Stimulated activated naive CD8-positive, alpha-beta T cell treated with anti-CD3 and anti-CD28 coated beads, Interleukin-15, Interleukin-2, amounts not matched to agents 100 U/mL and 50 U/mL, for 24 hours (primary cell): ENCODE results near the gene E2F7.
A peak's percentile ranks its signal among the peaks of the same experiment; 100 is the strongest.
"Not testable (repeated sequence)": the region's sequence is repeated elsewhere in the genome, so short reads cannot be mapped to it uniquely, and the experiment has no call there.

ENCODE experiments used
- ATAC-seq: fragments of 150-1000 bp; cut with Tn5 transposase; one replicate; pipeline ENCODE4 v1.10.0; 2021
- DNase-seq: peaks from one replicate; pipeline ENCODE4 v3.0.0; 2021

The E2F7 gene, protein sequence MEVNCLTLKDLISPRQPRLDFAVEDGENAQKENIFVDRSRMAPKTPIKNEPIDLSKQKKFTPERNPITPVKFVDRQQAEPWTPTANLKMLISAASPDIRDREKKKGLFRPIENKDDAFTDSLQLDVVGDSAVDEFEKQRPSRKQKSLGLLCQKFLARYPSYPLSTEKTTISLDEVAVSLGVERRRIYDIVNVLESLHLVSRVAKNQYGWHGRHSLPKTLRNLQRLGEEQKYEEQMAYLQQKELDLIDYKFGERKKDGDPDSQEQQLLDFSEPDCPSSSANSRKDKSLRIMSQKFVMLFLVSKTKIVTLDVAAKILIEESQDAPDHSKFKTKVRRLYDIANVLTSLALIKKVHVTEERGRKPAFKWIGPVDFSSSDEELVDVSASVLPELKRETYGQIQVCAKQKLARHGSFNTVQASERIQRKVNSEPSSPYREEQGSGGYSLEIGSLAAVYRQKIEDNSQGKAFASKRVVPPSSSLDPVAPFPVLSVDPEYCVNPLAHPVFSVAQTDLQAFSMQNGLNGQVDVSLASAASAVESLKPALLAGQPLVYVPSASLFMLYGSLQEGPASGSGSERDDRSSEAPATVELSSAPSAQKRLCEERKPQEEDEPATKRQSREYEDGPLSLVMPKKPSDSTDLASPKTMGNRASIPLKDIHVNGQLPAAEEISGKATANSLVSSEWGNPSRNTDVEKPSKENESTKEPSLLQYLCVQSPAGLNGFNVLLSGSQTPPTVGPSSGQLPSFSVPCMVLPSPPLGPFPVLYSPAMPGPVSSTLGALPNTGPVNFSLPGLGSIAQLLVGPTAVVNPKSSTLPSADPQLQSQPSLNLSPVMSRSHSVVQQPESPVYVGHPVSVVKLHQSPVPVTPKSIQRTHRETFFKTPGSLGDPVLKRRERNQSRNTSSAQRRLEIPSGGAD

DNA sequence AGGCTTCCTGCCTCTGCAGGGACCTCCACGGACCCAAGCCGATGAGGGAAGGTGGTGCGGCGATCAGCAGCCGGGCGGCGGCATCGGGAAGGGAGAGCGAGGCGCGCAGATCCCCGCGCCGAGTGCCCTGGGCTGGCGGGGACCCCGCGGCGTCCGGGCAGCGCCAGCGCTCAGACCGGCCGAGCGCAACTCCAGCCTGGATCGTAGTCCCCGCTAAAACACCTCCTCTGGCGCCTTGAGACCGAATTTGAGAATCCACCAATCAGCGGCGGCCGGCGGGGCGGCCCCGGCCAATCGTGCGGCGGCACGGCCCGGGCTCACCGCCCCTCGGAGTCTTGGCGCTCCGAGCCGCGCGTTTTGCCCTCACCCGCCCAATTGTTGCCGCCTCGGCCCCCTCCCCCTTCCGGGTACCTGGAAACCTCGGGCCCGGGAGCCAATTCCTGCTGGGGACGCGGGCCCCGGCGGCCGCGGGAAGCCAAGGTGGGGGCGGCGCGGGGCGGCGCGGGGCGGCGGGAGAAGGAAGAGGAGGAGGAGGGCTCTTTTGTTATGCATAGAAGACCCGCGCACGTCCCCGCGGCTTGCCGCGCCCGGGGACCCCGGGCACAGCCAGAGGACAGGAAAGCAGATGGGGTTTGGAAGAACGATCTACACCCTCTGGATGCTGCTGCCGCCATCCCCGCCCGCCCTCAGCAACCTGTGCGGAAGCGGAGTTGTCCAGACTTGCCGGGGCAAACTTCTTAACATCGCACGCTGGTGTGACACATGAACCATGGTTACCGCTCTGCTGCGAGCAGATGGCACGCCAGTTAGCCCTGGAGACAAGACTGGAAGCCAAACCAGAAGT, at the start of gene E2F7:
E2F7 (minus strand) TSS at position 209 of the 844 bp plus-strand sequence. CDS start 934 bp downstream, outside the sequence.
- ATAC-seq (peak; percentile 98), DNase-seq (peak; percentile 88)

DNA sequence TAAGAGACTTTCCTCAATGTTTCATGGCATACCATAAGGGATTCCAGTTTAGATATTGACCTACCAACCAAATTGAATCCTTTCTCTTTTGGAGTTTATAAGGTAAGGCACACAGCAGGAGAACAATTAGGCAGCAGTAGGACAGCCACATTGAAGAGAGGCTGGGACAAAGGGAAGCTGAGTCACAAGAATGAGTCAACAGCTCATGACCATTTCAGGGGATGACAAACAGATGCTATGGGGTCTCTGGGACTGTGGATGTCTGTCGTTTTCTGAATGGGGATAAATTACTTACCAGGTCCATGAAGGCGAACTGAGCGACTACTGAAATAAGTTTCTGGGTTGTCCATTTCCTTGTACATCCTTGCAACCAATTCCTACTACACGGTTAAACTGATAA, 48.6 kb upstream of the E2F7 start:
- no peak for DNase-seq
- no peak for ATAC-seq

DNA sequence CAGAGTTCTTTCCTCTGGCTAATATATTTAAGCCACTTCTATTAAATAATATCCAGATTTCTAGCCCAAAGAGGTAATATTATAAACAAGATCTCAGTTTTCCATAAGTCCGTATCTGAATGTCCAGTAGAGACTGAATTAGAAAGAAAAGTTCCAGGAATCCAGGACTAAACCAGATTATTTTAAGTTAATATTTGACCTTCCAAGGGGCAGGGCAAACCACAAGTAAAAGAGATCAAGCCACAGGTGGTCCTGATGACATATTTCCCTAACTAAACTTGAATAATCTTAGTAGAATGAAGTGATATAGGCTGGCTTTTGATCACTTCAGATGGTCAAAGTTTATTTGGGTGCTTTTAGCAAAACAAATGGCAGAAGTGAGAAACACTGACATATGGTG, 43.3 kb upstream of the E2F7 start:
- no peak for ATAC-seq
- no peak for DNase-seq

DNA sequence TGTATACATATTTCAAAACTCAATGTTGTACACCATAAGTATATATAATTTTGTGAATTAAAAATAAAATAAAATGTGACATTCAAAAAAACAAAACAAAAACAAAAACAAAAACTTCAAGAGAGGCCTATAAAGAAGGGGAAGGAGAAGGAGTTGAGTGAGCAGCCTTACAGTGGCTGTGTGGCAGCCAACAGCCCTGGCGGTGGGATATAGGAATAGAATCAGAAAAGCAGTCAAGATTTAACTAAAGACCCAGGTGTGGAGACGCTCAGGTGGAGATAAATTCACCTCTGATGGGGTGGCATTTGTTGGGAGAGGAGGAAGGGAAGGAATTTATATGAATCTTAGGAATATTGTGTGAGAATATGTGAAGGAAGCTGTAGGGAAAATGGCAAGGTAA, 41.8 kb upstream of the E2F7 start:
- no peak for ATAC-seq
- DNase-seq, result no peak

DNA sequence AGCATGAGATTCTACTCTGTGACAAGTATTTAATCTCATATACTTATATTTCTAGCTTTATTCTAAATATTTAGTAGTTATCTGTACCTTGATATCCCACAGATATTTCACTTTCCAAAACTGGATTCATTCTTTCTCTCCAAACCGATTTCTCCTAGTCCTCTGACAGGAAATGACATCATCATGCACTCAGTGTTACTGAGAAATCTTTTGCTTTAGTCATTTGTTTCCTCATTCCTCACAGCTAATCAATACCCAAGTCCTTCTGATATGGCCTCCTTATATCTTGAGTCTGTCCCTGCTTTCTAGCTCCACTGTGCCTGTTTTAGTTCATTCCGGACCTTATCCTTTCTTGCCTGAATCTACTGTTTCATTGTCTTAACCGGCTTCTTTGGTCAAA, 39.4 kb upstream of the E2F7 start:
- ATAC-seq (no peak), DNase-seq (no peak)

DNA sequence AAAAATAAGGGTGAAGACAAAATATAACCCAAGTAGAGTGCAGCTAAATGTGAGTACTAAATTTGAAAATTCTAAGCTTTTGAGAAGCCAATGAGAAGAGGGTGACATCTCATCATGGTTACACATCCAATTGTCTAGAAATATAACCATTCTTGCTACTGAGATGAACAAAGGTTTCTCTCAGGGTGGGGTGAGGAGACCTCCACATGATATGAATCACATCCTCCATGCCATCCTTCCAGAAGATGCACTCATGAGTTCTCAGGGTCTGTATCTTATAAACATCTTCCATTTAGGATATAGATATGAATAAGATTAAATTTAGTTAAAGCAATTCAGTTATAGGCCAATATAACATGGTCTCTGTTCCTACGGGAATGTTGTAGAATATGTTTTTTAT, 38.9 kb upstream of the E2F7 start:
- ATAC-seq, result no peak
- DNase-seq, result no peak

DNA sequence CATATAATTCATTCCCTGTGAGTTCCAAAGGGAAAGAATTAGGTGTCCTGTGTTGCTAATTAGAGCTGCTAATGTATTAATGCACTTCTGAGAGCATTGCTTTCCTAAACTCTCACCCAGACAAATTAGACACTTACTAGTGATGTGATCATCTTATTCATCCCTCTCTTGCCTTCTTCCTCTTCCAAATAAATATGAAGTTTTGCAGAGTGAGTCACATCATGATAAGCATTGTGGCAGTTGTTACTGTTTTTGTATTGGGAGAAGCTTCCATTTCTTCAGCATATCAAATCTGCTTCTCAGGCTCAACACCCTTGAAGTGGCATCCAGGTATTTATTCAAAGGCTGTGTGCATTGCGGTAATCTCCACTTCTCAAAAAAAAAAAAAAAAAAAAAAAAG, 37.3 kb upstream of the E2F7 start:
- ATAC-seq (no peak), DNase-seq (no peak)

DNA sequence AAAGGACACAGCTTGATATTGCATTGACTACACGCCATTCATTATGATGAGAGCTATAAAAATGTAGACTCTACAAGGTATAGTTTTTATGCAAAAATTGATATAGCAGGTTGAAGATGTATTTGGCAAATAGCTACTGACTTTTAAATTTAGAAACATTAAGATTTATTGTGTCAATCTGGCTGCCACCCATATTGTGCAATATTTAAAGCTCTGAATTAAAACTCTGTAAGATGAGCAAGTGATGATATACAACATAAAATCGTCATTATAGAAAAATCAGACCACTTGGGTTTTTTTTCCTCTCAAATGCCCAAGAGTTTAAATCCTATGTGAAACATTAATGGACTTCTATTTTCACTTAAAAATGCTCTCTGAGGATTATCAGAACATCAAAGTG, 36.8 kb upstream of the E2F7 start:
- DNase-seq (no peak), ATAC-seq (no peak)

DNA sequence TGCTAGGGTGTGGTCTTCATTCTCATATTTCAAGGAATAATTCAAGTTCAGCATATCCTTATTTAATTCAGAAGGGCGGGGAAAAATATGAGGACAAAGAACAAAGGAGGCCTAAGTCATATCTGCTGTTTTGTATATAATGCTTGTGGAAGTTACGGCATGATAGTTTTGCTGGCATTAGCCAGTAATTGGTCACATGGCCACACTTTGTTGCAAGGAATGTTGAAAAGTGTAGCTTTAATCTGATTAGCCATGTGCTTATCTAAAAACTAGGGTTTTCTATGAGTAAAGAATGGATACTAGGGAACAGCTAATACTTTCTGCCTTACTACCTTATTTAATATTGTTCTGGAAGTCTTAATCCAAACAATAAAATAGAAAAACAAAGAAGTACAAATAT, 34.4 kb upstream of the E2F7 start:
- ATAC-seq (no peak), DNase-seq (no peak)

DNA sequence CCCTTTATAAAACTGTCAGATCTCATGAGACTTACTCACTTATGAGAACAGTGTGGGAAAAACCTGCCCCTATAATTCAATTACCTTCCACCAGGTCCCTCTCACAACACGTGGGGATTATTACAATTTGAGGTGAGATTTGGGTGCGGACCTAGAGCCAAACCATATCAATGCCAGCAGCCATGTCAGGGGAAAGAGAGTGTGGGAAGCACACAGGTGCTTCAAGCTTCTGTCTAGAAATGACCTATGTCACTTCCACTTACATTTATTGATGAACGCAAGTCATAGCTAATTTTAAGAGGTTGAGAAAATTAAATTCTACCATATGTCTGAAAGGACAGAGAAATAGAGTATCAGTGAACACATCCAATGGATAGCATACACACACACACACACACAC, 32.5 kb upstream of the E2F7 start:
- ATAC-seq, result no peak

DNA sequence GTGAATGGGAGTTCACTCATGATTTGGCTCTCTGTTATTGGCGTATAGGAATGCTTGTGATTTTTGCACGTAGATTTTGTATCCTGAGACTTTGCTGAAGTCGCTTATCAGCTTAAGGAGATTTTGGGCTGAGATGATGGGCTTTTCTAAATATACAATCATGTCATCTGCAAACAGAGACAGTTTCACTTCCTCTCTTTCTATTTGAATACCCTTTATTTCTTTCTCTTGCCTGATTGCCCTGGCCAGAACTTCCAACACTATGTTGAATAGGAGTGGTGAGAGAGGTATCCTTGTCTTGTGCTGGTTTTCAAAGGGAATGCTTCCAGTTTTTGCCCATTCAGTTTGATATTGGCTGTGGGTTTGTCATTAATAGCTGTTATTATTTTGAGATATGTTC, 26.9 kb upstream of the E2F7 start:
- ATAC-seq, DNase-seq: not testable (repeated sequence)

More for the DNA sequence above, 32.5 kb upstream of the E2F7 start:
- DNase-seq, result no peak

DNA sequence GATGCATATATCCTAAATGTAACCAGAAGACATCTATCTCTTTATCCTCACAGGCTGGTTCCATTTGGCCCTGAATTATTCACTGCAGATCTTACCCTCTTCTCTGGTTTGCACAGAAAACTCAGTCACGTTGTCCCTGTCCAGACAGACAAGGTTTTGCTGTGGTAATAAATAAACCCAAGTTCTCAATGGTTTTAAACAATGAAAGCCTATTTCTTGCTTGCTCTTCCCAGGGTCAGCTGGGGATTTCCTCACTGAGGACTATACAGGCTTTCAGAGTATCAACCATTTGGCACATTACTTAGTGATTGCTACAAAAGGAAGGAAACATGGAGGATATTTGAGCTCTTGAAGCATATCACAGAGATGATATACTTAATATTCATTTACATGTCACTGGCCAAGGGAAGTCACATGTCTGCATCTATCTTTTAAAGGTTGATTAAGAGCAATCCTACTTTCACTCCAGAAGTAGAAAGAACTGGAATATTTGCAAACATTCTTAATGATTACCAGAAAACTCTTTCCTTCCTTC, 24.4 kb upstream of the E2F7 start:
- DNase-seq (no peak), ATAC-seq (no peak)

DNA sequence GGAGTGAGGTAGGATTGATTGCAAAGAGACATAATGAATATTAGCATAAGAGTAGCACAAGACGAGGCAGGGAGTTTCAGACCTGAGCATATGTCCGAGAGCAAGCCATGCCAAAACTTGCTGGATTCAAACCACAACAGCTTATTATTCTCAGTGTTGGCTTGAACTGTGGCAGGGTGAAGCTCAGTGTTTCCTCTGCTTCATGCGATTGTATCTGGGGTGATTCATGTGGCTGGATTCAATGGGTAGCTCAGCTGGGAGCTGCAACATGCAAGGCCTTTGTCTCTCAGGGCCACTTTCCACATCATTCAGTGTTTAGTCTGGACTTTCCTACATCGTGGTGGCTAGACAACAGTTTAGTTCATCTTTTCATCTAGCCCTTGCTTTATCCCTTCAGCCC, 22.1 kb upstream of the E2F7 start:
- no peak for DNase-seq
- no peak for ATAC-seq

DNA sequence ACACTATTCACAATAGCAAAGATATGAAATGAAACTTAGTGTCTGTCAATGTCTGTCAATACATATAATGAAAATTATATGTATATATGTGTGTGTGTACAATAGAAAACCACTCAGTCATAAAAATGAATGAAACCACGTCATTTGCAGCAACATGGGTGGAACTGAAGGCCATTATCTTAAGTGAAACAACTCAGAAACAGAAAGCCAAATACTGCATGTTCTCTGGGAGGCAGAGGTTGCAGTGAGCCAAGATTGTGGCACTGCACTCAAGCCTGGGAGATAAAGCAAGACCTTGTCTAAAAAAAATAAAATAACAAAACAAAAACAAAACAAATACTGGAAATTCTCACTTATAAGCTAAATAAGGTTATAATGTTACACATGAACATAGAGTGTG, 16.7 kb upstream of the E2F7 start:
- ATAC-seq (no peak), DNase-seq (no peak)

DNA sequence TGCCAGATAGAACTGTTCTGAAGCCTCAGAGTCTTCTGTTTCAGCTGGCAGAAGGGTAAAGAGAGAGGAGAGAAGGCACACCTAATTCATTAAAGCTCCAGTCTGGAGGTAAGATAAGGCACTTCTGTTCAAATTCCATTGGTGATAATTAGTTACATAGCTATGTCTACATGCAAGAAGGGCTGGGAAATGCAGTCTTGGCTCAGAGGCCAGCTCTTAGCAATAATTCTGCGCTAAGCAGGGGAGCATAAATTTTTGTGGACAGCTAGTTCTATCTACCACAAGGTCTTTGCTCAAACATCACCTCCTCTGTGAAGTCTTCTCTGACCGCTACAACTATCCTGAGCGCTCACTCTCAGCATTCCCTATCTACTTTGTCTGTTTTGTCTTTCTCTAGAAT, 14.3 kb upstream of the E2F7 start:
- DNase-seq (no peak), ATAC-seq (no peak)

DNA sequence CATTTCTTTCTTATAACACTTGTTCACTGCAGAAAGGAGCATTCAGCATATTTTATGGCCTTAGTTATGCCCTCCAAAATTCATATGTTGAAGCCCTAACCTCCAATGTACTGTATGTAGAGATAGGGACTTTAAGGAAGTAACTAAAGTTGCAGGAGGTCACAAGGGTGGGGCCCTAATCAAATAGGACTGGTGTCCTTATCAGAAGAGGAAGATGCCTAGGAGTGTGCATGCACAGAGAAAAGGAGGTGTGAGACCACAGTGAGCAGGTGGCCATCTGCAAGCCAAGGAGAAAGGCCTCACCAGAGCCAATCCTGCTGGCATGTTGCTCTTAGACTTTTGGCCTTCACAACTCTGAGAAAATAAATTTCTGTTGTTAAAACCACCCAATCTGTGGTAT, 12.9 kb upstream of the E2F7 start:
- ATAC-seq (no peak), DNase-seq (no peak)

DNA sequence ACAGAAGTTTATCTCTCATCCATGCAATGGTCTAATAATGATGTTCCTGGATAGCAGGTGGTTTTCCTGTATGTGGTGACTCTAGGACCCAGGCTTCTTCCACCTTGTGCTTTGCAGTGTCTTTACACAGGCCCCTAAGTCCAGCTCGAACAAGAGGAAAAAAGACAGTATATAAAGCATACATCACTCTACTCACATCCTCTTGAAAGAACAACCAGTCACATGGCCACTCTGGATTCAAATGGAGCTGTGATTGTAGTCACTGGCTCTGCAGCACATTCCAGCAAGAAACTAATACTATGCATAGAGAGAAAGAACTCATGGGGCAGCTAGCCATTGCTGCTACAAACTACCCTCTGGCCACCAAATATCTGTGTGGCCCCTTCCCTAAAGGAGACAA, 11.5 kb upstream of the E2F7 start:
- no peak for DNase-seq
- ATAC-seq, result no peak

DNA sequence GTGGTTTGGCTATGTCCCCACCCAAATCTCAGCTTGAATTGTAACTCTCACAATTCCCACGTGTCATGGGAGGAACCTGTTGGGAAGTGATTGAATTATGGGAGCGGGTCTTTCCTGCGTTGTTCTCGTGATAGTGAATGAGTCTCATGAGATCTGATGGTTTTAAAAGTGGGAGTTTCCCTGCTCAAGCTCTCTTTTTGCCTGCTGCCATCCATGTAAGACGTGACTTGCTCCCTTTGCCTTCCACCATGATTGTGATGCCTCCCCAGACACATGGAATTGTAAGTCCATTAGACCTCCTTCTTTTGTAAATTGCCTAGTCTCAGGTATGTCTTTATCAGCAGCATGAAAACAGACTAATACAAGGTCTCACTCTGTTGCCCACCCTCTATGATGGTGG, 8.5 kb upstream of the E2F7 start:
- ATAC-seq, DNase-seq: not testable (repeated sequence)

DNA sequence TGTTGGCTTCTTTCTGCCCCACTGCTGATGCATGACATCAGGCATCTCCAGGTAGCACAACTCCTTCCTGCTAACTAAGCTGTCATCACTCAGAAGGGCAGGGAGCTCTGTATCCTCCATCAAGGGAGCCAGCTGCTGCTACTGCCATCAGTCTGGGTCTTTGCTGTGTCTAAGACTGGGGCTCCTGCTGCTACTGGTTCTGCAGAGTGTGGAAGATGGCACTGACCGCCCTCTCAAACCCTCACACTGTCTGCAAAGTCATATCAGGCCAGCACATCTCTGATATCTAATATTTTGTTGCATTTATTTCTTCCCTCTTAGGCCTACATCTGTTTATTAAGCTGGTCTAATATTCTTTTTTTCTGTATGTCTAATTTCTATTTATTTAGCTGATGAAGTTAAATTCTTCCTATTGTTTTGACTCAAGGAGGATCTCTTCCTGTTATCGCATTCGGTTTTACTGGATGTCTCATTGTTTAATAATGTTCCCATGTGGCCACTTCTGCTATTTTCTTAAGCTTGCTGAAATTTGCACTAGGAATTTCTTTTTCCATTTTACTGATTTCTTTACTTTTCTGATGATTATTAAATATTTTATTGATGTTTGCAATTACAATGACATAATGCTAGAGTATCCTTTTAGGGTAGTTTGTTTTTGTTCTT, 7.6 kb upstream of the E2F7 start:
- ATAC-seq, result no peak
- DNase-seq, result no peak

DNA sequence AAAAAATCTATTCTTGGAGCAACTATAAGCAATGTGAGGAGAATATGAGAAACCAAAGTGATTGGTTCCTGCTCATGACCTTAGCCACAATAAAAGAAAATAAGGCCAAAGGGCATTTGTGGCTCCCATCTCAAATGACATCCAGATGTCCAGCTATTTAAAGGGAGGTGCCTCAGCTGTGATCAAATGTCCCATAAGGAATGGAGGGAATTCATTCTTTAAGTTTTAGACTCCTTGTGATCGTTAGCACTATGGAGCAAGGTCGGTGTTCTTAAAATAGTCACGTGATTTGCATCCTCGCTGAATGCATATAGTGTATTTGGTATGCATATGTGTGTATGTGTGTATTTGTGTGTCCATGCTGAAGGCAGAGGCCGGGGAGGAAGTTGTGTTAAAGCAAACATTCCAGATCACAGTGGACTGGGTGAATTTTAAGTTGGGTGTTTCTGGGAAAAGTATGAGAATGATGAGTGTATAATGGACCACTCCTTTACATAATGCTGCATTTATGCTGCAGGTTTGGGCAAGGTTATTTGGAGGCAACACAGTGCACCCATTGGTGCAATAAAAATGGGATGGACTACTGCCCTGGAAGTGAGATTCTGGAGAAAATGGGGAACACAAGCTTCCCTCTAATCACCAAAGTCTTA, 5.6 kb upstream of the E2F7 start:
- ATAC-seq, result no peak

DNA sequence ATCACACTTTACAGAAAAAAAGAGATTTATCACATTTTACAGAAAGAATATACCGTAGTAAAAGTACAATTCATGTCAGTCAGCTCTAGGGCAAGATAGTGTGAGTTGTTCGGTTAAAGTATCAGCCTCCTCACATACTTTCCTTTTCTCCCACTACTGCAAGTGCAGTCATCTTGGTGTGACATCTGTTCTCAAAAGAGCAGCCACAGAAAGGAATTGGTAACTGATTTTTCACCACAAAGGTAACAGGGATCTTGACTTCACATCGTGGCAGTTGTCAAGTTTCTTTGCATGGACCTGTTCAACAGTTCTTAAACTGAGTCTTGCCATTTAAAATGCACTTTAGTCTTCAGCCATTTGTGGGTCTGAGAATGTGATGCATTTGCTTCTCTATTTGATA, 5.0 kb upstream of the E2F7 start:
- no peak for ATAC-seq
- no peak for DNase-seq

More for the DNA sequence above, 5.6 kb upstream of the E2F7 start:
- DNase-seq, result no peak
